Measurements from ENCODE around the gene VDR.

VDR gene

GRCh38 chr12:47801170-47801903, 103.5 kb downstream of the VDR start:
- Histone ChIP-seq H3K27me3 (ENCODE audit: control insufficient read depth in 1 of 2, insufficient read depth in 1 of 2, low read length in 2 of 2) (no peaks in the 10 kb centered on the region), H3K4me2 (ENCODE audit: low read length, poor library complexity, severe bottlenecking) (no peak overlapping the region), H2AFZ (ENCODE audit: low read depth, low read length) (no peak overlapping the region), H3K4ac (ENCODE audit: low read depth in 1 of 2, low read length in 2 of 2) (peak overlapping the region in 1 of 2 experiments; percentile 7), H3K14ac (ENCODE audit: low read length in 2 of 2) (peak overlapping the region in 1 of 2 experiments; percentile 5), H3K9me3 (ENCODE audit: control insufficient read depth, low read length) (no peaks in the 10 kb centered on the region), H2BK12ac (ENCODE audit: low read length in 2 of 2) (no peak overlapping the region), H4K91ac (ENCODE audit: low read length) (no peak overlapping the region), H2BK15ac (ENCODE audit: low read depth, poor library complexity, severe bottlenecking) (no peak overlapping the region), H3K4me1 (ENCODE audit: control insufficient read depth, insufficient read depth, low read depth, low read length) (peaks cover 38% of the 10 kb centered on the region), H2AK5ac (ENCODE audit: low read length, severe bottlenecking) (no peak overlapping the region), H3K4me3 (ENCODE audit: insufficient read depth in 1 of 2, low read depth in 1 of 2, low read length in 2 of 2) (no peak overlapping the region), H3K36me3 (ENCODE audit: control insufficient read depth in 1 of 2, insufficient read depth in 2 of 2, low read depth in 1 of 2, low read length in 2 of 2) (peaks cover 74% of the 10 kb centered on the region in 2 experiments), H3K79me1 (replicated peaks; ENCODE audit: low read length, poor library complexity, severe bottlenecking) (peaks cover 32% of the 10 kb centered on the region), H2BK5ac (ENCODE audit: low read depth, low read length, poor library complexity, severe bottlenecking) (no peak overlapping the region), H3K9ac (ENCODE audit: low read length) (peak overlapping the region; percentile 46), H3K27ac (ENCODE audit: low read length, poor library complexity, severe bottlenecking) (peak overlapping the region; percentile 21), H3K18ac (ENCODE audit: low read depth in 1 of 2, low read length in 2 of 2) (peak overlapping the region in 1 of 2 experiments; percentile 6), H2BK120ac (ENCODE audit: low read depth, low read length) (no peak overlapping the region), H3K23ac (ENCODE audit: low read length in 2 of 2) (no peak overlapping the region), H4K8ac (ENCODE audit: low read length) (no peak overlapping the region)
- WGBS = 85% methylated on average over 7 of the region's 7 CpGs
- peak; percentile 34 for DNase-seq

- H3K27me3 ChIP-seq (ENCODE audit: control insufficient read depth in 1 of 2, insufficient read depth in 1 of 2, low read length in 2 of 2) = no peaks in the 10 kb centered on the region
- H2AK5ac ChIP-seq (ENCODE audit: low read length, severe bottlenecking) = no peak overlapping the region
- no peak overlapping the region for H2AFZ ChIP-seq (ENCODE audit: low read depth, low read length)
- H4K8ac ChIP-seq (ENCODE audit: low read length) = no peak overlapping the region
- H3K4ac ChIP-seq (ENCODE audit: low read depth in 1 of 2, low read length in 2 of 2) = no peak overlapping the region
- H3K9me3 ChIP-seq (ENCODE audit: control insufficient read depth, low read length) = no peaks in the 10 kb centered on the region
- no peak overlapping the region for H3K18ac ChIP-seq (ENCODE audit: low read depth in 1 of 2, low read length in 2 of 2)
- H3K14ac ChIP-seq (ENCODE audit: low read length in 2 of 2) = no peak overlapping the region
- H2BK120ac ChIP-seq (ENCODE audit: low read depth, low read length) = no peak overlapping the region
- no peak for DNase-seq
- no peak overlapping the region for H4K91ac ChIP-seq (ENCODE audit: low read length)
- H2BK12ac ChIP-seq (ENCODE audit: low read length in 2 of 2) = no peak overlapping the region
- 95% methylated on average over 7 of the region's 7 CpGs for WGBS
- peaks cover 35% of the 10 kb centered on the region for H3K4me1 ChIP-seq (ENCODE audit: control insufficient read depth, insufficient read depth, low read depth, low read length)
- peak overlapping the region; percentile 46 for H3K9ac ChIP-seq (ENCODE audit: low read length)
- no peak overlapping the region for H2BK5ac ChIP-seq (ENCODE audit: low read depth, low read length, poor library complexity, severe bottlenecking)
- H3K4me3 ChIP-seq (ENCODE audit: insufficient read depth in 1 of 2, low read depth in 1 of 2, low read length in 2 of 2) = no peak overlapping the region
- peaks cover 39% of the 10 kb centered on the region for H3K79me1 ChIP-seq (replicated peaks; ENCODE audit: low read length, poor library complexity, severe bottlenecking)
- peaks cover 76 to 78% of the 10 kb centered on the region in 2 experiments for H3K36me3 ChIP-seq (ENCODE audit: control insufficient read depth in 1 of 2, insufficient read depth in 2 of 2, low read depth in 1 of 2, low read length in 2 of 2)
- peak overlapping the region; percentile 2 for H2BK15ac ChIP-seq (ENCODE audit: low read depth, poor library complexity, severe bottlenecking)
- H3K4me2 ChIP-seq (ENCODE audit: low read length, poor library complexity, severe bottlenecking) = no peak overlapping the region
- H3K23ac ChIP-seq (ENCODE audit: low read length in 2 of 2) = no peak overlapping the region
- H3K27ac ChIP-seq (ENCODE audit: low read length, poor library complexity, severe bottlenecking) = no peak overlapping the region
Observed at GRCh38 chr12:47800582-47800981, 104.2 kb downstream of the VDR start.

GRCh38 chr12:47799357-47799955, 105.3 kb downstream of the VDR start:
- Histone ChIP-seq H3K18ac (ENCODE audit: low read depth in 1 of 2, low read length in 2 of 2) (peak overlapping the region in 1 of 2 experiments; percentile 48), H2BK120ac (ENCODE audit: low read depth, low read length) (no peak overlapping the region), H4K91ac (ENCODE audit: low read length) (no peak overlapping the region), H3K23ac (ENCODE audit: low read length in 2 of 2) (peak overlapping the region in 1 of 2 experiments; percentile 53), H3K9me3 (ENCODE audit: control insufficient read depth, low read length) (no peaks in the 10 kb centered on the region), H3K14ac (ENCODE audit: low read length in 2 of 2) (peak overlapping the region in 1 of 2 experiments; percentile 69), H3K4me1 (ENCODE audit: control insufficient read depth, insufficient read depth, low read depth, low read length) (peaks cover 31% of the 10 kb centered on the region), H3K79me1 (replicated peaks; ENCODE audit: low read length, poor library complexity, severe bottlenecking) (peaks cover 42% of the 10 kb centered on the region), H2BK5ac (ENCODE audit: low read depth, low read length, poor library complexity, severe bottlenecking) (no peak overlapping the region), H2AFZ (ENCODE audit: low read depth, low read length) (no peak overlapping the region), H3K4ac (ENCODE audit: low read depth in 1 of 2, low read length in 2 of 2) (no peak overlapping the region), H2BK15ac (ENCODE audit: low read depth, poor library complexity, severe bottlenecking) (no peak overlapping the region), H2BK12ac (ENCODE audit: low read length in 2 of 2) (peak overlapping the region in 1 of 2 experiments; percentile 34), H3K4me3 (ENCODE audit: insufficient read depth in 1 of 2, low read depth in 1 of 2, low read length in 2 of 2) (no peak overlapping the region), H4K8ac (ENCODE audit: low read length) (no peak overlapping the region), H3K27me3 (ENCODE audit: control insufficient read depth in 1 of 2, insufficient read depth in 1 of 2, low read length in 2 of 2) (no peaks in the 10 kb centered on the region), H3K36me3 (ENCODE audit: control insufficient read depth in 1 of 2, insufficient read depth in 2 of 2, low read depth in 1 of 2, low read length in 2 of 2) (peaks cover 77 to 80% of the 10 kb centered on the region in 2 experiments), H3K4me2 (ENCODE audit: low read length, poor library complexity, severe bottlenecking) (no peak overlapping the region), H2AK5ac (ENCODE audit: low read length, severe bottlenecking) (no peak overlapping the region), H3K27ac (ENCODE audit: low read length, poor library complexity, severe bottlenecking) (no peak overlapping the region), H3K9ac (ENCODE audit: low read length) (peak overlapping the region; percentile 46)
- DNase-seq = no peak
- 85% methylated on average over 7 of the region's 7 CpGs for WGBS

- H3K23ac ChIP-seq (ENCODE audit: low read length in 2 of 2) = no peak overlapping the region
- H2BK120ac ChIP-seq (ENCODE audit: low read depth, low read length) = no peak overlapping the region
- no peak overlapping the region for H4K91ac ChIP-seq (ENCODE audit: low read length)
- no peak overlapping the region for H2BK5ac ChIP-seq (ENCODE audit: low read depth, low read length, poor library complexity, severe bottlenecking)
- no peak overlapping the region for H3K9ac ChIP-seq (ENCODE audit: low read length)
- H2AFZ ChIP-seq (ENCODE audit: low read depth, low read length) = no peak overlapping the region
- H3K27ac ChIP-seq (ENCODE audit: low read length, poor library complexity, severe bottlenecking) = no peak overlapping the region
- 95% methylated on average over 17 of the region's 17 CpGs for WGBS
- no peak overlapping the region for H3K4ac ChIP-seq (ENCODE audit: low read depth in 1 of 2, low read length in 2 of 2)
- H3K27me3 ChIP-seq (ENCODE audit: control insufficient read depth in 1 of 2, insufficient read depth in 1 of 2, low read length in 2 of 2) = no peaks in the 10 kb centered on the region
- no peak overlapping the region for H2AK5ac ChIP-seq (ENCODE audit: low read length, severe bottlenecking)
- H3K14ac ChIP-seq (ENCODE audit: low read length in 2 of 2) = no peak overlapping the region
- H3K4me2 ChIP-seq (ENCODE audit: low read length, poor library complexity, severe bottlenecking) = no peak overlapping the region
- H3K36me3 ChIP-seq (ENCODE audit: control insufficient read depth in 1 of 2, insufficient read depth in 2 of 2, low read depth in 1 of 2, low read length in 2 of 2) = peaks cover 78 to 81% of the 10 kb centered on the region in 2 experiments
- H2BK15ac ChIP-seq (ENCODE audit: low read depth, poor library complexity, severe bottlenecking) = no peak overlapping the region
- H3K18ac ChIP-seq (ENCODE audit: low read depth in 1 of 2, low read length in 2 of 2) = no peak overlapping the region
- H3K9me3 ChIP-seq (ENCODE audit: control insufficient read depth, low read length) = no peaks in the 10 kb centered on the region
- no peak overlapping the region for H4K8ac ChIP-seq (ENCODE audit: low read length)
- no peak overlapping the region for H3K4me3 ChIP-seq (ENCODE audit: insufficient read depth in 1 of 2, low read depth in 1 of 2, low read length in 2 of 2)
- no peak for DNase-seq
- H2BK12ac ChIP-seq (ENCODE audit: low read length in 2 of 2) = no peak overlapping the region
- peaks cover 24% of the 10 kb centered on the region for H3K4me1 ChIP-seq (ENCODE audit: control insufficient read depth, insufficient read depth, low read depth, low read length)
- H3K79me1 ChIP-seq (replicated peaks; ENCODE audit: low read length, poor library complexity, severe bottlenecking) = peaks cover 48% of the 10 kb centered on the region
Observed at GRCh38 chr12:47798382-47798948, 106.3 kb downstream of the VDR start.
